HG02763 (cell line): ENCODE results near the gene VASH2.
"Not testable (repeated sequence)": the region's sequence is repeated elsewhere in the genome, so short reads cannot be mapped to it uniquely, and the experiment has no call there.

Experiments used
- ATAC-seq: cut with Tn5 transposase; IDR thresholded peaks from one replicate; pipeline ENCODE4 v1.9.1; 2021; ENCODE audit warnings: mild to moderate bottlenecking, moderate library complexity; ENCODE audit not compliant: unreplicated experiment

Gene VASH2

GRCh38 chr1:212977781-212978645 lies 27.7 kb downstream of the VASH2 start:
- peak; percentile 37 for ATAC-seq

DNA sequence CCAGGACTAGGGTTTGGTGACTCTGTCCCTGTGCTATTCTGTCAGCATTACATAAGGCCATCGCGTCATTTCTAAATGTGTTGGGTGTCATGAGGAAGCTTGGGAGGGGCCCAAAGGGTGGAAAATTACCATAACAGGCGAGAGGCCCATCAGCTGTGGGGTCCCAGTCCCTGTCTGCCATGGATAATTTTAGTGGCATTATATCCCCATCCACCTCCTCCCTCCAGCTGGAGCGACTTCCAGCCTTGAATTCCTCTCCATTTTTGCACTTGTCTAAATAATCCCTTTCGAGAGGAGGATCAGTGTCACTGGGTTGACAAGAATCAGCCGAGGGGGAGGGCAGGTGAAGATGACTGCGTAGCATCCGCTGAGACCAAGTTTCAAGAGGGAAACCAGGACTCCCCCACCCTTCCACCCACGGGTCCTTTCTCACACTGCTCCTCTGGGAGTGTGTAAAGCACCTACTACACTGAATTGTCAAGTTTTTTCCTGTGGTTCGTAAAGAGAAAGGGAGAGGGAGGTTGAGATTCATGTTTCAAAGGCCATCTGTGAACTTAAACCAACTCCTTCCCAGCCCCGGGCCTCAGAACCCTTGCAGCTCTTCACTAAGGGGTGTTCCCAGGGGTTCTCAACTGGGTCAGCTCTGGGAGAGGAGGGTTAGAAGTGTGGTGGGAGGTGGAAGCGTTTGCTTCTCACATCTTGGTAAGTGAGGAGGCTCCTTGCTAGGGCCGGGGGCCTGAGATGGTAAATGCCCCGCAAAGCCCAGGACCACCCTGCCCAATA lies 29.2 kb downstream of the VASH2 start:
- ATAC-seq: peak; percentile 62

GRCh38 chr1:212980123-212980785 lies 29.9 kb downstream of the VASH2 start:
- no peak for ATAC-seq

- no peak for ATAC-seq
Observed at GRCh38 chr1:212981025-212981495, 30.7 kb downstream of the VASH2 start.

DNA sequence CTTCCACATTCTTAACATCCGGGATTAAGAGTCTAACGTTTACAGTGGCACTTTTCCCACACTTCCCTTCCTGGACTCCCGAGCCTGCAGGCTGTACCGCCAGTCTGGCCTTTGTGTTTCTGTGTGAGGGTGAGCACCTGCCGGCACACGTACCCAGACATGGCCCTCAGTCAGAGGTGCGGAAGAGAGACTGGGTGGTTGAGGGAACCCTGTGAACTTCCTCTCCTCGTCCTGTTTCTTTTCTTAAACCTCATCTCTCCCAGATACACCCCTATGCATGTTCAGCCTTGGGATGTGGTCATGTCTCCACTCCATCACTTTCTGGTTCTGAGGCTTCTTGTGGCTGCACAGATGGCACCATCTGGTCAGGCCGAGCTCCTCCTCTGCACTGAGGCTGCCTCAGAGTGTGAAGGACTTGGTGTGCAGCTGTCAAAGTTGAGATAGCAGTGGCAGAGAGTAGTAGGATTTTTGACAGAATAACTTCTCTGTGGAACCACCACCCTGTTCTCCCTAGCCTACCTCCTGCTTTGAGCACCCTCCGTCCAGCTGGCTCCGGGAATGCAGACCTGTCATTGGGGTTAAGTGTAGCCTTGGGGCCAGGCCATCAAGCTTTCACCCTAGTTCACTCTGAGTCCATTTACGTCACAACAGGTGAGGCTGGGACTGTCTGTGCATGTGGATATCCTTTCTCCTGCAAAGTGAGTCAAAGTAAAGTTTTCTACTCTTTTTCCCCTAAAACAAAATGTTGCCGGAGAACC lies 31.4 kb downstream of the VASH2 start:
- ATAC-seq: peak; percentile 51

- ATAC-seq: no peak
Observed at GRCh38 chr1:212982430-212983152, 32.2 kb downstream of the VASH2 start.

- ATAC-seq: no peak
Observed at GRCh38 chr1:212983482-212983881, 33.1 kb downstream of the VASH2 start.

- ATAC-seq: no peak
Observed at GRCh38 chr1:212984522-212985291, 34.4 kb downstream of the VASH2 start.

- ATAC-seq: no peak
Observed at GRCh38 chr1:212986551-212986950, 36.2 kb downstream of the VASH2 start.

DNA sequence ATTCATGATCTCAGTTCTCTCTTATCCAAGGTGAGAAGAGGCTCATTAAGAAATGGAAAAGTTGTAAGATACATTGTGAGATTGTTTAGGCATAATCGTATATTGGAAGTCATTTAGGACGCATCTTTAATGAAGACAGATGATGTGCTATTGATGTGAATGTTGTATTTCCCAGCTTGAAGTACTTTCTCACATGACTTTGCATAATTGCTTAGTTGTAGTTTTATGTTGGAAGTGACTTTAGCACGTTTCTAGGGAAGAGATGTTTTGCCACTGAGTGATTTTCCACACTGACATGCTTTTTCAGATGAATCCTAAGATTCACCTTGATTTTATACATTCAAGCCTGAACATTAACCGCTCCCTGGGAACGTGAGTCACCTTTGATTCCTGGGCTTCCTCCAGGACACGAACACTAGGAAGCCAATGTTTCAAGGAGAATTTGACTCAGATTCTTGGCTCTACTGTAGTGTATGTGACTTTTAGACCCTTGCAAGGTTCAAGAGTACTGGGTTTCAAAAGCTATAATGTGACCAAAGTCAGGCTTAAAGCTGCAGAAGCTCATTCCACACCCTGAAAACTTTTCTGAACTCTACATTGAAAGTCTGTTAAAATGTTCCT lies 37.5 kb downstream of the VASH2 start:
- ATAC-seq: no peak

DNA sequence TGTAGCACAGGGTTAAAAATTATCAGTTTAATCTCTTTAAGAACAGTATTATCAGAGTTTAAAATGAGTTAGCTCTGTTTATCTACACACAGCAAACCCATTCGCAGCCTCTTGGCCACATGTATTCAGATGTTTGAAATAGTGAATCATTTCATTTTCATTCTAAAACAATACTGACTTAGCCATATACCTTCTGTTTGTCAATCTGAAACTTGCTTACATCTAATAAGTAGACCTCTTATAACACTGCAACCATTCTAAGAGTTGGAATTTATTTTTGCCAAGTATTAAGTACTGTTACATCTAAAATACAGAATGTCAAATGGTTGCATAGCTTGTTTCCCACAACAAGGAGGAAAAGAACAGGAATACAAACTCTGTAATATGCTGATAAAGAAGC lies 39.9 kb downstream of the VASH2 start:
- no peak for ATAC-seq

- not testable (repeated sequence) for ATAC-seq
Observed at GRCh38 chr1:212993960-212994359, 43.6 kb downstream of the VASH2 start.

DNA sequence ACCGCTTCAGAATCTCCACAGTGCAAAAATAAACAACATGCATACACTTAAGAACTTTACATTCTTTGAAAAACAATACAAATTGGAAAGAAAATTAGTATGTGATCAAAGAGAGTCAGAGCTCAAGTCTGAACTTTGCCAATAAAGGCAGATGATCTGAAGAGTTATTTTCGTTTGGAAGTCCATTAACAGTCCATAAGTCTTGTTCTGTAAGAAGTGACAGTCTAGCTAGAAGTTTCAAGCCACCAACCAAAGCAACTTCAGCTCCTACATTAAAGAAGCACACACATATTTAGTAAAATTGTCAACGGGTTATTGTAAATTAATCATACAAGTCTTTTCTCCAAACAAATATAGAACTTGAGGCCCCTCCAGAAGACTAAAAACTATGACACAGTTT lies 44.6 kb downstream of the VASH2 start:
- no peak for ATAC-seq

- no peak for ATAC-seq
Observed at GRCh38 chr1:213003256-213003655, 52.9 kb downstream of the VASH2 start.

GRCh38 chr1:213008564-213008963 lies 58.2 kb downstream of the VASH2 start:
- ATAC-seq: peak; percentile 64

GRCh38 chr1:213014642-213015041 lies 64.3 kb downstream of the VASH2 start:
- no peak for ATAC-seq

DNA sequence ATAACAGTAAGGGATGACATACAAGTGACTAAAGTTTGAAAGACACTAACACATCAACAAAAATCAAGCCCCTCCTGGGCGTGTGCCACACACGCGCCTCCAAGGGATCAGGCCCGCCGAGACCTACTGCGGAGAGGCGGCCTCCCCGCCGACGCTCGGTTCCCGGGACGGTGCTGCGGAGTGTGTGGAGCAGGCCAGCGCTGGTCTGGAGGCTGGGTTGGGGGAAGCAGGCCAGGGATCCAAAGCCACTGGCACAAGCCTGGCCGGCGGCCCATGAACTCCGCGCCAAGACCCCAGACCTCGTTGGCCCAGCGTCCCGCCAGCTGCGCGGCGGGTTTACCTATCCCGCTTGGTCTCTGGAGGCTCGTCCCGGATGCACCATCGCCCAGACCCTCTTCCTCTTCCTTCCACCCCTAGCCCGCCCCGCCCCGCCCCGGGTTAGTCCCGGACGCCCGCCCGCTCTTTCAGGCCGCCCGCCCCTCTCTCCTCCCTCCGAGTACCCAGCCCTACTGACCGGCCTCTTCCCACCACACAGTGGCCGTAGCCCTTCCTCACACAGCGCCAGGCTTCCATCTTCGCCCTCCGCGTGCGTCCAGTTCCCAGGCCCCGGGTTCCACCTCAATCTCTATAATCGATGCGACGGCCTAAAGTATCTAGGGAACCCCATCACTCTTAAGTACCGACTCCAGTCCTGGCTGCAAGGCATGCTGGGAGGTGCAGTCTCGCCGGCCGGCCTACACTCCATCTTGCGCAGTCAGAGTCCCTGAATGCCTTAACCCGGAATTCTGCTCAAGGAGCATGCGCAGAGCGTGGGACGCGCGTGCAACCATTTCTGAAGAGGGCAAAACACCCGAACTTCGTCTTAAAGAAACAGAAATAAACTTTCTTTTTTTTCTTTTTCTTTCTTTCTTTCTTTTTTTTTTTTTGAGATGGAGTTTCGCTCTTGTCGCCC lies 65.0 kb downstream of the VASH2 start, which contains the start of gene ANGEL2:
ANGEL2 (minus strand) TSS at position 769 of the 952 bp plus-strand sequence; CDS start at position 573, 196 bp downstream.
- peak; percentile 92 for ATAC-seq
